Measurements from ENCODE around the gene NPAS3.

Gene NPAS3

GRCh38 chr14:33720284-33720787, 781.7 kb downstream of the NPAS3 start:
- no peak overlapping the region for H3K27ac ChIP-seq (ENCODE audit: low read depth, low read length)
- no peak for DNase-seq
- H2BK120ac ChIP-seq (ENCODE audit: insufficient read depth, low read length, poor library complexity): no peak overlapping the region
- H4K12ac ChIP-seq (ENCODE audit: low read depth, low read length): no peak overlapping the region
- no peak overlapping the region for H3K23ac ChIP-seq (ENCODE audit: low read length)
- H3K4me3 ChIP-seq (ENCODE audit: low read depth, low read length): no peak overlapping the region
- H3K79me1 ChIP-seq (ENCODE audit: low read length): peaks cover 2% of the 10 kb centered on the region
- no peaks in the 10 kb centered on the region for H3K9me3 ChIP-seq (ENCODE audit: insufficient read depth, low read depth, low read length)
- H3K4me2 ChIP-seq (ENCODE audit: low read length): no peak overlapping the region
- H3K4ac ChIP-seq (ENCODE audit: low read depth, low read length): no peak overlapping the region
- H2BK5ac ChIP-seq (ENCODE audit: low read depth, low read length, poor library complexity): no peak overlapping the region
- H3K18ac ChIP-seq (ENCODE audit: low read length): no peak overlapping the region
- H3K79me2 ChIP-seq (ENCODE audit: control insufficient read depth, insufficient read depth, low read length, poor library complexity): no peaks in the 10 kb centered on the region
- no peak overlapping the region for H3K14ac ChIP-seq (ENCODE audit: low read length)
- H3K4me1 ChIP-seq (ENCODE audit: control insufficient read depth in 1 of 2, insufficient read depth in 2 of 2, low read length in 2 of 2): no peaks in the 10 kb centered on the region
- H2BK12ac ChIP-seq (ENCODE audit: low read length): peak overlapping the region; percentile 9
- no peak overlapping the region for H2AK5ac ChIP-seq (ENCODE audit: low read length)
- H4K8ac ChIP-seq (ENCODE audit: low read depth, low read length): no peak overlapping the region
- H4K91ac ChIP-seq (ENCODE audit: low read depth, low read length): no peak overlapping the region
- no CpG with 5 or more reads among the region's 4 CpGs for WGBS (ENCODE audit: extremely low coverage, insufficient coverage, insufficient read length)
- no peak overlapping the region for H2AFZ ChIP-seq (ENCODE audit: insufficient read depth, low read length, poor library complexity)
- H3K9ac ChIP-seq (ENCODE audit: low read length): no peak overlapping the region
- no peaks in the 10 kb centered on the region for H3K36me3 ChIP-seq (ENCODE audit: control insufficient read depth in 1 of 2, insufficient read depth in 2 of 2, low read length in 2 of 2)
- H3K27me3 ChIP-seq (ENCODE audit: insufficient read depth, low read length): no peaks in the 10 kb centered on the region

DNA sequence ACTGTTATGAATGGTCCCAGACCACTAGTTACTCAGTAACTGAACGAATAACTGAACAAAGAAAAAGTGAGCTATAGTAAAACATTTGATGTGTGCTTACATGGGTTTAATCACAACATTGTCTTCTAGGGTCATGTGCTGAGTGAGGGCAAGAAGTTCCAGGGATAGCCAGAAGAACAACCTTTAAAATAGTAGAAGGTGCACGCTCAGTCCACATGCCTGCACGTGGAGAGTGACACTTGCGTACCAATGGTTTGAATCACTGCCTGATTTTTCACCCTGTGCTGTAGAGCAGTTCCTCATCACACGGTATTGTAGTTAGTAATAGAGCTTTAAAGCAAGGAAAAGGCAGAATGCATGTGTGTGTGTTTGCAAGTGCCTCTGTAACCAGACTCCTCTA, 788.0 kb downstream of the NPAS3 start:
- no peaks in the 10 kb centered on the region for H3K27me3 ChIP-seq (ENCODE audit: insufficient read depth, low read length)
- no peak overlapping the region for H3K9ac ChIP-seq (ENCODE audit: low read length)
- H3K4ac ChIP-seq (ENCODE audit: low read depth, low read length): no peak overlapping the region
- no peak overlapping the region for H3K4me2 ChIP-seq (ENCODE audit: low read length)
- no peak overlapping the region for H3K23ac ChIP-seq (ENCODE audit: low read length)
- H3K36me3 ChIP-seq (ENCODE audit: control insufficient read depth in 1 of 2, insufficient read depth in 2 of 2, low read length in 2 of 2): no peaks in the 10 kb centered on the region
- no peak overlapping the region for H2AFZ ChIP-seq (ENCODE audit: insufficient read depth, low read length, poor library complexity)
- no peak overlapping the region for H4K12ac ChIP-seq (ENCODE audit: low read depth, low read length)
- H3K14ac ChIP-seq (ENCODE audit: low read length): no peak overlapping the region
- H2BK12ac ChIP-seq (ENCODE audit: low read length): no peak overlapping the region
- no peak overlapping the region for H2BK120ac ChIP-seq (ENCODE audit: insufficient read depth, low read length, poor library complexity)
- H3K4me1 ChIP-seq (ENCODE audit: control insufficient read depth in 1 of 2, insufficient read depth in 2 of 2, low read length in 2 of 2): no peaks in the 10 kb centered on the region
- no peak overlapping the region for H4K91ac ChIP-seq (ENCODE audit: low read depth, low read length)
- no peak overlapping the region for H4K8ac ChIP-seq (ENCODE audit: low read depth, low read length)
- no peaks in the 10 kb centered on the region for H3K79me2 ChIP-seq (ENCODE audit: control insufficient read depth, insufficient read depth, low read length, poor library complexity)
- H3K79me1 ChIP-seq (ENCODE audit: low read length): no peaks in the 10 kb centered on the region
- H2AK5ac ChIP-seq (ENCODE audit: low read length): no peak overlapping the region
- no peak overlapping the region for H2BK5ac ChIP-seq (ENCODE audit: low read depth, low read length, poor library complexity)
- no peaks in the 10 kb centered on the region for H3K9me3 ChIP-seq (ENCODE audit: insufficient read depth, low read depth, low read length)
- H3K27ac ChIP-seq (ENCODE audit: low read depth, low read length): no peak overlapping the region
- H3K4me3 ChIP-seq (ENCODE audit: low read depth, low read length): no peak overlapping the region
- H3K18ac ChIP-seq (ENCODE audit: low read length): no peak overlapping the region
- no CpG with 5 or more reads among the region's 5 CpGs for WGBS (ENCODE audit: extremely low coverage, insufficient coverage, insufficient read length)
- DNase-seq: peak in 1 of 2 donors; percentile 23

- H3K4me3 ChIP-seq (ENCODE audit: low read depth, low read length): no peak overlapping the region
- no peak overlapping the region for H2BK12ac ChIP-seq (ENCODE audit: low read length)
- H4K12ac ChIP-seq (ENCODE audit: low read depth, low read length): no peak overlapping the region
- H4K91ac ChIP-seq (ENCODE audit: low read depth, low read length): no peak overlapping the region
- H2AK5ac ChIP-seq (ENCODE audit: low read length): no peak overlapping the region
- no peak overlapping the region for H2BK120ac ChIP-seq (ENCODE audit: insufficient read depth, low read length, poor library complexity)
- H3K14ac ChIP-seq (ENCODE audit: low read length): no peak overlapping the region
- H3K9me3 ChIP-seq (ENCODE audit: insufficient read depth, low read depth, low read length): peaks cover 2% of the 10 kb centered on the region
- no peak overlapping the region for H3K4ac ChIP-seq (ENCODE audit: low read depth, low read length)
- no peak overlapping the region for H4K8ac ChIP-seq (ENCODE audit: low read depth, low read length)
- H3K23ac ChIP-seq (ENCODE audit: low read length): no peak overlapping the region
- no peak for DNase-seq
- H3K27ac ChIP-seq (ENCODE audit: low read depth, low read length): no peak overlapping the region
- no peaks in the 10 kb centered on the region for H3K27me3 ChIP-seq (ENCODE audit: insufficient read depth, low read length)
- H3K9ac ChIP-seq (ENCODE audit: low read length): no peak overlapping the region
- H3K36me3 ChIP-seq (ENCODE audit: control insufficient read depth in 1 of 2, insufficient read depth in 2 of 2, low read length in 2 of 2): no peaks in the 10 kb centered on the region
- H3K79me2 ChIP-seq (ENCODE audit: control insufficient read depth, insufficient read depth, low read length, poor library complexity): no peaks in the 10 kb centered on the region
- WGBS (ENCODE audit: extremely low coverage, insufficient coverage, insufficient read length): no CpG with 5 or more reads among the region's 6 CpGs
- no peak overlapping the region for H3K18ac ChIP-seq (ENCODE audit: low read length)
- H2AFZ ChIP-seq (ENCODE audit: insufficient read depth, low read length, poor library complexity): no peak overlapping the region
- H3K79me1 ChIP-seq (ENCODE audit: low read length): no peaks in the 10 kb centered on the region
- H3K4me1 ChIP-seq (ENCODE audit: control insufficient read depth in 1 of 2, insufficient read depth in 2 of 2, low read length in 2 of 2): no peaks in the 10 kb centered on the region
- no peak overlapping the region for H2BK5ac ChIP-seq (ENCODE audit: low read depth, low read length, poor library complexity)
- H3K4me2 ChIP-seq (ENCODE audit: low read length): no peak overlapping the region
Measured at GRCh38 chr14:33727606-33728005, 788.9 kb downstream of the NPAS3 start.

DNA sequence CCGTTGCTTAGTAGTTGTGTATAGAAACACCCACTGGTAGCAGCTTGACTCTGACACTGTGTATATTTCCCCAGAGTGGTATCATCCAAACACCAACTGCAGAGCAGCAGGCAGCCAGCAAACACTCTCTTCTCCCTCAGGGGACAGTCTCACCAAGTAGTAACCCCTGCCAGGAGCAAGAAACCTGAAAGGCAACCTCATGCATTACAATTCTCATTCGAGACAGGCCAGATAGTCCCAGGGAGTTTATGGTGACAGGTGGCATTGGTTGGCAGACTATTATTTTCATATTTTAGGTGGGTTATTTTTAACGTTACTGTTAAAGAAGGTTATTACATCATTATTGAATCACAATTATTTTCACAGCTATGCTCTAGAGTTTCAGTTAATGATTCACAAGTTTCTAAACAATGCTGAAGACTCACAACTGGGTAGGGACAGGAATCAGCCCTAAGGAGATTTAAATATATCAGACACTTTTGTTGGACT, 789.4 kb downstream of the NPAS3 start:
- H3K4me2 ChIP-seq (ENCODE audit: low read length): no peak overlapping the region
- H3K4ac ChIP-seq (ENCODE audit: low read depth, low read length): no peak overlapping the region
- no peak overlapping the region for H3K14ac ChIP-seq (ENCODE audit: low read length)
- H4K8ac ChIP-seq (ENCODE audit: low read depth, low read length): no peak overlapping the region
- H2AK5ac ChIP-seq (ENCODE audit: low read length): no peak overlapping the region
- H3K9me3 ChIP-seq (ENCODE audit: insufficient read depth, low read depth, low read length): peaks cover 3% of the 10 kb centered on the region
- H2AFZ ChIP-seq (ENCODE audit: insufficient read depth, low read length, poor library complexity): no peak overlapping the region
- no peaks in the 10 kb centered on the region for H3K79me2 ChIP-seq (ENCODE audit: control insufficient read depth, insufficient read depth, low read length, poor library complexity)
- no peak overlapping the region for H2BK120ac ChIP-seq (ENCODE audit: insufficient read depth, low read length, poor library complexity)
- H2BK5ac ChIP-seq (ENCODE audit: low read depth, low read length, poor library complexity): no peak overlapping the region
- no peaks in the 10 kb centered on the region for H3K36me3 ChIP-seq (ENCODE audit: control insufficient read depth in 1 of 2, insufficient read depth in 2 of 2, low read length in 2 of 2)
- no peak overlapping the region for H3K18ac ChIP-seq (ENCODE audit: low read length)
- H3K4me3 ChIP-seq (ENCODE audit: low read depth, low read length): no peak overlapping the region
- H3K4me1 ChIP-seq (ENCODE audit: control insufficient read depth in 1 of 2, insufficient read depth in 2 of 2, low read length in 2 of 2): no peaks in the 10 kb centered on the region
- no peak overlapping the region for H3K27ac ChIP-seq (ENCODE audit: low read depth, low read length)
- H2BK12ac ChIP-seq (ENCODE audit: low read length): no peak overlapping the region
- no peak overlapping the region for H3K23ac ChIP-seq (ENCODE audit: low read length)
- H3K27me3 ChIP-seq (ENCODE audit: insufficient read depth, low read length): no peaks in the 10 kb centered on the region
- no peaks in the 10 kb centered on the region for H3K79me1 ChIP-seq (ENCODE audit: low read length)
- no peak overlapping the region for H4K91ac ChIP-seq (ENCODE audit: low read depth, low read length)
- no peak overlapping the region for H4K12ac ChIP-seq (ENCODE audit: low read depth, low read length)
- DNase-seq: no peak
- no CpG with 5 or more reads among the region's 3 CpGs for WGBS (ENCODE audit: extremely low coverage, insufficient coverage, insufficient read length)
- H3K9ac ChIP-seq (ENCODE audit: low read length): no peak overlapping the region

All from trophoblast cell (in vitro differentiated cells and primary cell).